Putamen (tissue), 1 donor: Measurements from ENCODE around the gene ARIH2.
"Not testable (repeated sequence)": the region's sequence is repeated elsewhere in the genome, so short reads cannot be mapped to it uniquely, and the experiment has no call there.

Experiments
- DNase-seq: peaks from one replicate; pipeline ENCODE4 v3.0.0-alpha.2; 2016; ENCODE audit warnings: low spot score

The ARIH2 gene

GRCh38 chr3:48918388-48919214, at the start of gene ARIH2:
ARIH2 (plus strand) TSS chr3:48918842; CDS start chr3:48927559, 8,717 bp downstream.
- DNase-seq: peak; percentile 94

GRCh38 chr3:48877671-48878070, 41.0 kb upstream of the ARIH2 start:
- peak; percentile 27 for DNase-seq

- DNase-seq: no peak
Measured at GRCh38 chr3:48879307-48879993, 39.2 kb upstream of the ARIH2 start.

- no peak for DNase-seq
Measured at GRCh38 chr3:48879994-48880377, 38.7 kb upstream of the ARIH2 start.

- DNase-seq: no peak
Measured at GRCh38 chr3:48881006-48881405, 37.6 kb upstream of the ARIH2 start.

GRCh38 chr3:48881652-48882114, 37.0 kb upstream of the ARIH2 start:
- no peak for DNase-seq

GRCh38 chr3:48885753-48886152, 32.9 kb upstream of the ARIH2 start:
- no peak for DNase-seq

GRCh38 chr3:48891606-48892005, 27.0 kb upstream of the ARIH2 start:
- DNase-seq: no peak

- DNase-seq: no peak
Measured at GRCh38 chr3:48894516-48894915, 24.1 kb upstream of the ARIH2 start.

GRCh38 chr3:48896936-48897335, 21.7 kb upstream of the ARIH2 start:
- no peak for DNase-seq

GRCh38 chr3:48897460-48898376, 20.9 kb upstream of the ARIH2 start:
- no peak for DNase-seq

GRCh38 chr3:48898383-48899234, 20.0 kb upstream of the ARIH2 start, which contains the start of gene SLC25A20:
SLC25A20 (minus strand) TSS chr3:48898882; CDS start chr3:48898794, 88 bp downstream.
- DNase-seq: peak; percentile 63

GRCh38 chr3:48899273-48899672, 19.4 kb upstream of the ARIH2 start:
- DNase-seq: no peak

- DNase-seq: not testable (repeated sequence)
Measured at GRCh38 chr3:48907026-48907425, 11.6 kb upstream of the ARIH2 start.

GRCh38 chr3:48915296-48915695, 3.3 kb upstream of the ARIH2 start:
- no peak for DNase-seq

GRCh38 chr3:48919215-48920138, 835 bp downstream of the ARIH2 start:
- DNase-seq: no peak

GRCh38 chr3:48926425-48927392, 8.1 kb downstream of the ARIH2 start:
- DNase-seq: no peak

GRCh38 chr3:48927928-48928327, 9.3 kb downstream of the ARIH2 start:
- no peak for DNase-seq

- DNase-seq: no peak
Measured at GRCh38 chr3:48928679-48929078, 10.0 kb downstream of the ARIH2 start.
